Fibroblast of lung (primary cell): ENCODE data around the gene RPH3AL.

Source experiments
- CTCF ChIP-seq, 2 donors: IDR thresholded peaks in 1 of 2; conservative IDR thresholded peaks in 1 of 2; 1 replicate in 1 of 2; 2 replicates in 1 of 2; pipeline ENCODE4 v1.5.1; 2011 to 2012; ENCODE audit warnings: low read length in 2 of 2, control low read depth in 1 of 2, inconsistent platforms in 1 of 2, low read depth in 1 of 2, mild to moderate bottlenecking in 1 of 2
- EZH2 ChIP-seq: IDR thresholded peaks from 2 replicates; pipeline ENCODE4 v1.5.1; 2012; ENCODE audit warnings: low read length, control low read depth, mild to moderate bottlenecking; ENCODE audit errors: missing control alignments

DNA sequence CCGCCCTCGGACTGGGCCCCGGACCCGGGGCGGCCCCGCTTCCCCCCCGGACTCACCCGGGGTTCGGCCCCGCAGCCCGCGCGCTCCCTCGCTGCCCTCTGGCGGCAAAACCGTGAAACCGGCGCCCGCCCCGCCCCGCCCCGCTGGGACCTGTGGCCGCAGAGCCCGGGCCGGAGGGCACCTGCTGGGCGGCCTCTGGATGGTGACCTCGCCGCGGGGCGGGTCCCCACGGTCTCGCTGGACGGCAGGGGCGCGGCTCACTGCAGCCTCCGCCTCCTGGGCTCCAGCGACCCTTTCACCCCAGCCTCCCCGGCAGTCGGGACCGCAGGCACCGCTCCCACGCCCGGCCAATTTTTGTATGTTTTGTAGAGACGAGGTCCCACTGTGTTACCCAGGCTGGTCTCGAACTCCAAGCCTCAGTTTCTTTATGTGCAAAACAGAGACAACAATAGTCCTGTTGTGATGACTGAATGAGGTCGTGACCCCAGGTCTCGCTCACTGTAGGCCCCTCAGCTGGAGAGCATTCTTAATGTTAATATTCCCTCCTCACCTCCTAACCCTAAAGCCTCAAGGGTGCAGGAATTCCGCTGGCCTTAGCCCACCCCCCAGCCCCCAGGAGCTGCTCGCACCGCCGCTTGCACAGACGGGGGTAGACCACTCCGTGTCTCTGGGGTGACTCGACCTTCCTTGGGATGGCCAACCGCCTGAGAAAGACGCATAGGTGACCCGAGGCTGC, 33.7 kb upstream of the RPH3AL start:
- TF ChIP-seq CTCF (conservative IDR thresholded peaks at IDR 0.05 in 1 of 2, IDR thresholded peaks at IDR 0.05 in 1 of 2; ENCODE audit: low read depth in 1 of 2, low read length in 2 of 2) (peak in 1 of 2 donors; percentile 16), EZH2 (peak; percentile 44)
